Left ventricle myocardium inferior (tissue), 1 donor: ENCODE results near the gene MFSD6. TPM values are rescaled to one million over a fixed set of nuclear protein-coding genes. Genes with fewer than 3 reads are reported as not detected.

Source experiments
- DNase-seq: peaks from one replicate; pipeline ENCODE4 v3.0.0-alpha.2; 2020
- H3K27ac ChIP-seq: fragments of 200-600 bp; replicated peaks from 2 replicates; pipeline ENCODE4 v1.8.0; 2021
- H3K27me3 ChIP-seq: fragments of 200-600 bp; 2 replicates; pipeline ENCODE4 v1.8.0; 2021; ENCODE audit warnings: low read depth
- H3K36me3 ChIP-seq: fragments of 200-600 bp; 2 replicates; pipeline ENCODE4 v1.8.0; 2021
- H3K4me1 ChIP-seq: fragments of 200-600 bp; 2 replicates; pipeline ENCODE4 v1.8.0; 2021
- H3K4me3 ChIP-seq: fragments of 200-600 bp; 2 replicates; pipeline ENCODE4 v1.8.0; 2021; ENCODE audit warnings: mild to moderate bottlenecking, moderate library complexity
- H3K9me3 ChIP-seq: fragments of 200-600 bp; replicated peaks from 2 replicates; pipeline ENCODE4 v1.8.0; 2021
- intact Hi-C: fragments of 100-400 bp; cut with micrococcal nuclease; formaldehyde crosslinking; loops from one replicate; pipeline ENCODE4 v1.11.0; 2022
- total RNA-seq: library from RNA; stranded (reverse); fragmentation: NEBNext Ultra II Directional; extraction: Animal tissue kit (Norgen Biotek cat#: 25700); gene quantifications from one replicate; pipeline ENCODE4 v1.2.1, GENCODE V29; 2021
- TF ChIP-seq, protein P1 (sequence below): fragments of 200-600 bp; IDR thresholded peaks from 2 replicates; pipeline ENCODE4 v1.8.0; 2021; ENCODE audit warnings: antibody characterized with exemption, mild to moderate bottlenecking, borderline replicate concordance
- donor health status: DM: no; HTN: yes; CAD: no; lungs with severe emphysema.

The MFSD6 gene
- total RNA-seq, 1 donor from 2014 or later, result 21.4 TPM

DNA sequence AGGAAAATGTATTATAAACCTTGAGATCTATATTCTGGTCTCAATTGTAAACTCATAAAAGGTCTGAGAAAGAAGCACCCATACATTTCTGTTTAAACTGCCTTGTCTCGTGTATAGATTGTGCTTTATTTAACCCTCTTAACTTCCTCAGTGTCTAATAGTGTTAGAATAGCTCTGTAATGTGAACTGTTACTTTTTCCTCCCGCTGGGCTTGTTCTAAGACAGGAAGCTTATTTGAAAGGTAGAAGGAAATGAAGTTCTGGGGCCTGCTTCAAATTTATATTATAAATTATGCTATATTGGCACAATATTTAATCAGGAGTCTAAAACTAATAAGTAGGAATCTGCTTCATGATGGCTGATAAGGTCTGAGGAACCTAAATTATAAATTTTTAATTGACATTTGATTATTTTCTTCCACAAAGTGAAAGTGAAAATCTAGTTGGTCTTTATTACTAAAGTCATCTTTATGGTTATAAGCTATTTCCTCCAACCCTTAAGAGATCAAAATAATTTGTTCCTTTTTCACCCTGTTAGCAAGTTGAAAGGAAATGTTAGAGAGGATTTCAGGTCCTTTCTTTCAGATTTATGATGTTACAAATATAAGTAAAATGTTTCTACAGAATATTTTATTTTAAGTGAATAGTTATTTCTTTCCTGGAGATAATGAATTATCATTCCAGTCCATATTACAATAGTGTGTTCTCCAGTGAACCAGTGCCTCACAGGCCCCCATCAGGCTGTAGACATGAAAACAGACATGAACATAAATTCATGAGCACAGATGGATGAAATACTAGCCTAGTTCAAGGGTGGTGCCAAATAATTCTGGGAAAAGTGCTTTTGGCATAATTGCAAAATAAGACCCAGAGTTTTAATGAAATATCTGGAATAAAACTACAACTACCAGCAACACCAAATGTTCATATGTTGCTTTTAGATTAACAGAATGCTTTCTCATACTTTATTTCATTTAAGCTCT is 7.9 kb downstream of the MFSD6 start:
- intact Hi-C loops, result no loop called here

DNA sequence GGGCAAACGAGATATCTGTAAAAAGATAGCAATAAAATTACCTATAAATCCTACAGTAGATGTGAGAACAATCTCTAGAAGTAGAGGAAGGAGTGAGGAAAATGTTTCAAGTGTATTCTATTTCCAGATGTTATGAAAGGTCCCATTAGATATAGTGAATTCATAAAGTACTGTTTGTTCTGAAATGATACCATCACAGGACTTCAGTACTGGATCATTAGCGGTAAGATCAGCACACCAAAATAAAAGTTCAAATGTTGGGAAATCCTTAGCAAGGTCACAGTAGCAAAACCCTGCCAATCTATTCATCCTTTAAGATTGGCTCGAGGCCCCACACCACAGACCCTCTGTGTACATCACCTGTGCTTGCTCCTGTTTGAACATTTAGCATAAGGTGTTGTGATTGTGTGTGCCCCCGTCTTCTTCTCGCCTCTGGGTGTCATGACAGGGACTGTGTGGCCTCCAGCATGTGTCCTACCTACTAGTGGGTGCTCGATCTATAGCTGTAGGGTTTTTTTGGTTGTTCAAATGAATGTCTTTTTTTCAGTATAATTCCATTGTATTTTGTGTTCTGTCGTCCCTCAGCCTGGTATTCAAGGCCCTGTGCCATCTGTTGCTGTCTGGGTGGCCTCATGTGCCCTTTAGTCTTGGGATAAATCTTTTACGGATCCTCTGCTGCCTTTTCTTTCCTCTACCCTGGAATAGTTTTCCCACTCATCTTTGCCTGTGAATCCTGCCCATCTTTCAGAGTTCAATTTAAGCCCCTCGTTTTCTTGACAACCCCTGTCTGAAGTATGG is 9.1 kb downstream of the MFSD6 start:
- intact Hi-C loops, result no loop called here
- Histone ChIP-seq H3K4me1 (peaks cover 37% of the 10 kb centered on the region), H3K9me3 (no peaks in the 10 kb centered on the region), H3K36me3 (no peaks in the 10 kb centered on the region), H3K27me3 (no peaks in the 10 kb centered on the region), H3K4me3 (no peak overlapping the region), H3K27ac (peak overlapping the region; percentile 37)
- TF ChIP-seq, protein P1, sequence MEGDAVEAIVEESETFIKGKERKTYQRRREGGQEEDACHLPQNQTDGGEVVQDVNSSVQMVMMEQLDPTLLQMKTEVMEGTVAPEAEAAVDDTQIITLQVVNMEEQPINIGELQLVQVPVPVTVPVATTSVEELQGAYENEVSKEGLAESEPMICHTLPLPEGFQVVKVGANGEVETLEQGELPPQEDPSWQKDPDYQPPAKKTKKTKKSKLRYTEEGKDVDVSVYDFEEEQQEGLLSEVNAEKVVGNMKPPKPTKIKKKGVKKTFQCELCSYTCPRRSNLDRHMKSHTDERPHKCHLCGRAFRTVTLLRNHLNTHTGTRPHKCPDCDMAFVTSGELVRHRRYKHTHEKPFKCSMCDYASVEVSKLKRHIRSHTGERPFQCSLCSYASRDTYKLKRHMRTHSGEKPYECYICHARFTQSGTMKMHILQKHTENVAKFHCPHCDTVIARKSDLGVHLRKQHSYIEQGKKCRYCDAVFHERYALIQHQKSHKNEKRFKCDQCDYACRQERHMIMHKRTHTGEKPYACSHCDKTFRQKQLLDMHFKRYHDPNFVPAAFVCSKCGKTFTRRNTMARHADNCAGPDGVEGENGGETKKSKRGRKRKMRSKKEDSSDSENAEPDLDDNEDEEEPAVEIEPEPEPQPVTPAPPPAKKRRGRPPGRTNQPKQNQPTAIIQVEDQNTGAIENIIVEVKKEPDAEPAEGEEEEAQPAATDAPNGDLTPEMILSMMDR, result no peak
- DNase-seq, result no peak

More for the DNA sequence above, 7.9 kb downstream of the MFSD6 start:
- Histone ChIP-seq H3K4me3 (no peak overlapping the region), H3K27ac (peak overlapping the region; percentile 37), H3K27me3 (no peaks in the 10 kb centered on the region), H3K9me3 (no peaks in the 10 kb centered on the region), H3K36me3 (no peaks in the 10 kb centered on the region), H3K4me1 (peaks cover 37% of the 10 kb centered on the region)
- TF ChIP-seq, protein P1, result no peak
- DNase-seq, result no peak

DNA sequence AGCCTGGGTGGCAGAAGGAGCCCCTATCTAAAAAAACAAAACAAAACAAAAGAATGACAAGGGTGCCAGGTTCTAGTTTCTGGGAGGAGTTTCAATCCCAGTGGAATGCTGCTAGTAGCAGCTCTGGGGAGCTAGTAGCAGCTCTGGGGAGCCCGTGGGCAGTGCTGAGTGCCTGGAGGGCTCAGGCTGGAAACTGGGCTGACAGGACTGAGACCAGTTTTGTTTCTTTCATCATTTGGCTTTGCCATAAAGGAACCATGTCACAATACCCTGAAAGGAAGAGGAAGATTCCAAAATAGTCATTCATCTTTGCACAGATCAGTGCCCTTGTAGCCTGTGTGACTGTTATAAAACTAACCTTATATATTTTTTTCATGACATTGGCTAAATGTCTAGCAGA is 10.6 kb downstream of the MFSD6 start:
- DNase-seq, result no peak
- H3K4me1 ChIP-seq, result peaks cover 26% of the 10 kb centered on the region
- no peak overlapping the region for H3K4me3 ChIP-seq
- H3K36me3 ChIP-seq, result no peaks in the 10 kb centered on the region
- TF ChIP-seq, protein P1, result no peak
- intact Hi-C loops, result no loop called here
- no peaks in the 10 kb centered on the region for H3K9me3 ChIP-seq
- peak overlapping the region; percentile 22 for H3K27ac ChIP-seq
- H3K27me3 ChIP-seq, result no peaks in the 10 kb centered on the region

DNA sequence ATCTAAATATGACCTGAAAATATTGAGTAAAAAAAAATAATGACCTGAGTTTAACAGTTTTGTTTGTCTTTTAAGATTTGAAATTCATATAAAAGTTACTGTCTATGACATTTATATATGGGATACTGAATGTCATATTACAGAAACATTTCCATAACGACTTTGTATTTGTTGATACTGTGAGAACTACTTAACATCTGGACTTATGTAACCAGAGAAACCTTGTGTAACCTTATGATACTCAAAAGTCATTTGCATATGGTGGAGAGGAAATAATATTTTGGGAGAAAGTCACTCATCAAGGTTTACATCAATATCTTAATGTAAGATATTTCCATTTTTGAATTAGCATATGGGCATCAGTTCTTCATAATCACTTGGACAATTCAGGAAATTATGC is 12.6 kb downstream of the MFSD6 start:
- DNase-seq, result no peak
- H3K9me3 ChIP-seq, result no peaks in the 10 kb centered on the region
- no peaks in the 10 kb centered on the region for H3K36me3 ChIP-seq
- H3K27ac ChIP-seq, result no peak overlapping the region
- peaks cover 32% of the 10 kb centered on the region for H3K4me1 ChIP-seq
- no peaks in the 10 kb centered on the region for H3K27me3 ChIP-seq
- intact Hi-C loops, result no loop called here
- TF ChIP-seq, protein P1, result no peak
- no peak overlapping the region for H3K4me3 ChIP-seq

DNA sequence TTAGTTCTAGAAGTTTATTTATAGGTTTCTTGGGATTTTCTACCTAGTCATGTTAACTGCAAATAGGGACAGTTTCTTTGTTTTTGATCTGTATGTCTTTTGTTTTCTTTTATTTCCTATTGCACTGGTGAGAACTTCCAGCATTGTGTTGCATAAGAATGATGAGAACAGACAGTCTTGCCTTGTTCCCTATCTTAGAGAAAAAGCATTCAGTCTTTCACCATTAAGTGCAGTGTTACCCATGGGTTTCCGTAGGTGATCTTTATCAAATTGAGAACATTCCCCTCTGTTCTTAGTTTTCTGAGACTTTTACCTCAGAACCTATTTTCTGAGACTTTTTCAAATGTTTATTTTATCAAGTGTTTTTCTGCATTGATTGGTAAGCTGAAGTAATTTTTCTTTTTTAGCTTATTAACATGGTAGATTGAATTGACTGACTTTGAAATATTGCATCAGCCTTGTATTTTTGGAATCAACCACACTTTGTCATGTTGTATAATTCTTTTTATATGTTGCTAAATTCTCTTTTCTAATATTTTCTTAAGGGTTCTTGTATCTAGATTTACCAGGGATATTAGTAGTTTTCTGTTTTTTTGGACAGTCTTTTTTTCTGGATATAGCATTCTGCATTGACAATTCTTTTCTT is 17.2 kb downstream of the MFSD6 start:
- peaks cover 13% of the 10 kb centered on the region for H3K4me1 ChIP-seq
- no peak for DNase-seq
- H3K9me3 ChIP-seq, result no peaks in the 10 kb centered on the region
- no peaks in the 10 kb centered on the region for H3K36me3 ChIP-seq
- H3K27me3 ChIP-seq, result no peaks in the 10 kb centered on the region
- H3K4me3 ChIP-seq, result no peak overlapping the region
- TF ChIP-seq, protein P1, result no peak
- peak overlapping the region; percentile 2 for H3K27ac ChIP-seq
- intact Hi-C loops, result no loop called here
